BJ (cell line): ENCODE results near the gene UNC50. TPM values are rescaled to one million over a fixed set of nuclear protein-coding genes. Genes with fewer than 3 reads are reported as not detected.

Experiments
- CTCF ChIA-PET: fragments of 350-600 bp; formaldehyde crosslinking; extraction: SDS; loops from one replicate; lab custom pipeline; 2021; ENCODE audit warnings: antibody characterized with exemption, inconsistent platforms; lab: Yijun Ruan, JAX
- POLR2A ChIA-PET: fragments of 300-600 bp; sonication (Branson Sonifier 250); formaldehyde crosslinking; extraction: SDS; loops from one replicate; lab custom pipeline; 2021; ENCODE audit warnings: antibody characterized with exemption; lab: Charles Lee
- DNase-seq: peaks from one replicate; pipeline ENCODE4 v3.0.0-alpha.2; 2011; ENCODE audit warnings: low read depth
- H3K27me3 ChIP-seq: 2 replicates; pipeline ENCODE4 v1.6.0; 2011; ENCODE audit warnings: low read length; ENCODE audit not compliant: control insufficient read depth, insufficient read depth
- H3K36me3 ChIP-seq: 2 replicates; pipeline ENCODE4 v1.5.1; 2011; ENCODE audit warnings: low read length; ENCODE audit not compliant: control insufficient read depth, insufficient read depth
- H3K4me3 ChIP-seq: 2 replicates; pipeline ENCODE4 v1.5.1; 2011; ENCODE audit warnings: low read depth, mild to moderate bottlenecking, control low read depth, low read length
- CTCF ChIP-seq: IDR thresholded peaks from 2 replicates; pipeline ENCODE4 v1.5.1; 2011; ENCODE audit warnings: low read depth, mild to moderate bottlenecking, control low read depth, inconsistent platforms, low read length, moderate library complexity; ENCODE audit not compliant: insufficient read depth
- polyA plus RNA-seq: library from polyadenylated mRNA; depleted of rRNA; stranded (reverse); fragments of >200 nt; gene quantifications from 2 replicates; pipeline ENCODE4 v1.2.3, GENCODE V29; 2011

Gene UNC50
- polyA plus RNA-seq, 1 experiment: 18.3 TPM

GRCh38 chr2:98582523-98582922 lies 25.9 kb upstream of the UNC50 start:
- peaks cover 7% of the 10 kb centered on the region for H3K36me3 ChIP-seq
- H3K27me3 ChIP-seq: no peaks in the 10 kb centered on the region
- no peak overlapping the region for H3K4me3 ChIP-seq
- TF ChIP-seq CTCF: no peak
- CTCF ChIA-PET: no interaction called here
- POLR2A ChIA-PET: no interaction called here
- no peak for DNase-seq

- ChIA-PET CTCF (interaction anchor here (2.4 kb wide), 1 partner anchor 15 kb away, joined by 10 read pairs; no protein-coding TSS in a partner anchor), POLR2A (no interaction called here)
- Histone ChIP-seq H3K27me3 (no peaks in the 10 kb centered on the region), H3K36me3 (peaks cover 6% of the 10 kb centered on the region), H3K4me3 (no peak overlapping the region)
- DNase-seq: no peak
- TF ChIP-seq CTCF: no peak
These were observed 25.1 kb upstream of the UNC50 start for GRCh38 chr2:98583276-98583675.

- Histone ChIP-seq H3K27me3 (no peaks in the 10 kb centered on the region), H3K4me3 (no peak overlapping the region), H3K36me3 (peaks cover 5% of the 10 kb centered on the region)
- ChIA-PET POLR2A (no interaction called here), CTCF (interaction anchor here (0.6 to 2.4 kb wide), 2 partner anchors 12 to 15 kb away, joined by 4 to 10 read pairs; no protein-coding TSS in a partner anchor)
- DNase-seq: no peak
- no peak for TF ChIP-seq CTCF
These were observed 24.4 kb upstream of the UNC50 start for GRCh38 chr2:98583816-98584618.

- no peak for TF ChIP-seq CTCF
- H3K36me3 ChIP-seq: peaks cover 7% of the 10 kb centered on the region
- ChIA-PET POLR2A (no interaction called here), CTCF (interaction anchor here (1.5 to 2.4 kb wide), 2 partner anchors 12 to 17 kb away, joined by 3 to 10 read pairs; no protein-coding TSS in a partner anchor)
- H3K27me3 ChIP-seq: no peaks in the 10 kb centered on the region
- no peak overlapping the region for H3K4me3 ChIP-seq
- no peak for DNase-seq
These were observed 23.0 kb upstream of the UNC50 start for GRCh38 chr2:98585386-98585785.

GRCh38 chr2:98586551-98587140 lies 21.7 kb upstream of the UNC50 start:
- TF ChIP-seq CTCF: no peak
- ChIA-PET CTCF (interaction anchor here (0.7 to 1.1 kb wide), 2 partner anchors 8 to 363 kb away, joined by 3 read pairs; no protein-coding TSS in a partner anchor), POLR2A (no interaction called here)
- H3K27me3 ChIP-seq: no peaks in the 10 kb centered on the region
- no peak overlapping the region for H3K4me3 ChIP-seq
- DNase-seq: no peak
- peaks cover 5% of the 10 kb centered on the region for H3K36me3 ChIP-seq
